HG03457 (cell line): ENCODE measurements around the gene SEL1L3.

Experiments
- ATAC-seq: cut with Tn5 transposase; IDR thresholded peaks from one replicate; pipeline ENCODE4 v1.9.1; 2021; ENCODE audit warnings: moderate number of reproducible peaks; ENCODE audit not compliant: unreplicated experiment

Gene SEL1L3

DNA sequence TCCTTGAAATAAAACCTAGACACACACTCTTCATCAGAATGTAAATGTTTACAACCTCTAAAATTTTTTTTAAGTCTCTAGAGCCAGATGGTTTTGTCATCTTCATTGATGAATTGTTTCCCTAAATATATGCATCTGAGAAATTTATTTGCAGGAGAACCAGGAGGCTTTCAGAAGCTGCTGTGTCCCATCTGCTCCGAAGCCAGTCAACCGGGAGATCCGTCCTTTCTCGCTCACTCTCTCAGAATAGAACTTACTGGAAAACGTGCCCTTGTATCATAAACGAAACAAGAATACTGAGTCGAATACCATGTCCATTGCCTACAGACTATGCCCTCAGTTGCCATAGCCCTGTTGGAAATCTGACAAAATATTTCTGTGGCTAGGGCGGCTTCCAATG lies 103.7 kb downstream of the SEL1L3 start:
- ATAC-seq = no peak

DNA sequence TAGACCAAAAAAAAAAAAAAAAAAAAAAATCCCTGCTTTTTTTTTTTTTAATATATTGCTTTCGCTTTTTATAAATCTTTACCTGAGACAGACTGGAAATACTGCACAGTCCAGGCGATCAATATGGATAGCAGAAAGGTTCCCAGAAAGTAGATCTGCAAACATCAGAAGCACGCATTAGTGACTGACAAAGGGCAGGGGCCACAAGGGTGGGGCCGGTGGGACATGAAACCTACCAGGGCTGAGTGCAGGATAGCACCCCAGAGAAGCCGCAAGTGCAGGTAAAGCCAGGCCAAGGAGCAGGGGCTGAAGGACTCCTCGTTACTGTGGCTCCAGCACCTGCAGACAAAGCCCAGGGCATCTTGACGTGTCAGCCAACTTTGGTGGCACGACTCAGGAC lies 105.3 kb downstream of the SEL1L3 start:
- ATAC-seq = no peak

DNA sequence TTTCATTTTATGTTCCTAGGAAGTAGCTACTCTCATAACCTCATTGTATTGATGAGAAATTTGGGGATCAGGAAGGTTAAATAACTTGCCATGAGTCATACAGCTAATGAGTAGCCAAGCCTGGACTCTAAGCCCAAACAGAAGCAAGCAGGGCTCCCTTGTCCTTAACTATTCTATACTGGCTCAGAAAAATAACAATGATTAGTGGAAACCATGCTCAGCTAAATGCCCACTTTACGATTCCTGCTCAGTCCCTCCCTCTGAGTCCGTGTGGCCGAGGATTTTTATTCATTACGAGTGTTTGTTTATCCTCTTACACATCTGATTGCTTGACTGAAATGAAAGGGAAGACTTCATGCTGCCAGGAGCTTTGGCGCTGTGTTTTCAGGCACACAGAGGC lies 106.3 kb downstream of the SEL1L3 start:
- no peak for ATAC-seq

DNA sequence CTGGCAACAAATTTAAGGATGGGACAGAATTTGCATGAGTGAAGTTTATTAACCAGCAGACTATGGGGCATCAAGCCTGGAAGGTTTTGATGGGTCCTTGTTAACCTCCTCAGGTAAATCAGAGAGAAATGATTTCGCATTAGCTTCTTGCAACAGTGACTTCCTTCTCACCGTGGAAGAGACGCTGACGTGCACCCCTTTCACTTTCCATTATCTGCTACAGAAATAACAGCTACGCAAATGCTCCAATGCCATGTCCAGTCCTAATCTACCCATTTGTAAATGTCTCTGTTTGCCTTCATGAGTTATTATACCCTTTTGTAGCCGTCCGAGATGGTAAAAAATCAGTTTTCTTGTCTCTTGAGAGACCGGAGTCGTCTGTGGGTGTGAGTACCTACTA lies 106.9 kb downstream of the SEL1L3 start:
- ATAC-seq = no peak

DNA sequence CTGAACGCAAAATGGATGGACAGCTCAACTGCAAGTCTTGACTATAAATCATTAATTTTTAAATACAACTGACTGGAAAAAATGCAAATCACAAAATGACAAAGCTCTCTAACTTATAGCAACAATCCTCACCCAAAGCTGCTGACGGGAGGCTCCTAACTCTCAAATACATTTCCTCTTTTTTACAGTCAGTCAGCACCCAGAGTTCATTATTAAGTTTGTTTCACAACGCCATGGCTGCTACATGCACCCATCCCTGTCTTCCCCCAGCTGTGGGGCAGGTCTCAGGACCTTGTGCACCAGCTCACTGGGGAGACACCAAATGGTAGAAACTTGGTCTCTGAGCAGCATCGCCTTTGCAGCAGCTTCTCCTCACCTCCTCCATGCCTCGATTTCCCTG lies 109.5 kb downstream of the SEL1L3 start:
- no peak for ATAC-seq

DNA sequence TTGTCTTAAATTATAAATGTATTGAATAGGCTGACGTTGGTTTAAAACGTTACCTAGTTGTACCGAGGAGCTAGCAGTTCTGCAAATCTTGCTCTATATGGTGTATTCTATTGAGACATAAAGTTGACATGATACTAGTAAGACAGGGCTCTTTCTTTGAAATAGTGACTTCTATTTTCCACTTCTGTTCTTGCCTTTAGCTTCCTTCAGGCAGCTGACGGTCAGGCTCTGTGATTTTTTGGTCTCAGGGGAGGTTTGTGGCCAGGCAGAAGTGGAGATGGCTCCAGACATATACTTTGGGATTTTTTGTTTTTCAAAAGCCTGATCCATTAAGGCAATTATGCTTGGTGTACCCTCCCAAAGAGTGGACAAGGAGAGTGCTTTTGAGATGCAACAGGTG lies 111.9 kb downstream of the SEL1L3 start:
- no peak for ATAC-seq

DNA sequence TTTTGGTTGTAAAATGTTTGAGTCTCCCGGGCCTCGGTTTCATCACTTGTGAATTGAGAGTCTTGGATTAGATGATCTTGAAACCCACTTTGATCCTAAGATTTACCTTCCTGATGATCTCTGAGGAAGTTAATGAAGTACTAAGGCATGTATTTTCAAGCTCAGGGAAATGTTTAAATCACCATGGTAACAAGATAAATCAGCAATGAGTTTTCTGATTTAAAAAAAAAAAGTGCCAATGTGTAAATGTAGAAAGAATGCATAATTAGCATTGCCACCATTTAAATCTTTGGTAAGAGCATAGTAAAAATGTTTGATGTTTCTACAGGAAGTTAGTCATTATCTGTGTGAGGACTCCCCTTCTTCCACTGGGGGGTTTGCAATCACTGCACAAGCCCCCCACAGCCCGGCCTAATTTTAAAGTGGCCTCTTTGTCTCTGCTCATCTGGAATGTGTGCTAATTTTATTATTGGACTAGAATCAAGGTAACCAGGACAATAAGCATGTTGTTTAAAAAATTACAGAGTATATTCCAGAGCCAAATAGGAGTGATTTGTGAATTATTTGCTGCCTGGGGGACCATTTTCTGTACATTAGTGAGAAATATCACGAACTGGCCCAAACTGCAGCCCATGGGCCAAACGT lies 113.5 kb downstream of the SEL1L3 start:
- no peak for ATAC-seq

DNA sequence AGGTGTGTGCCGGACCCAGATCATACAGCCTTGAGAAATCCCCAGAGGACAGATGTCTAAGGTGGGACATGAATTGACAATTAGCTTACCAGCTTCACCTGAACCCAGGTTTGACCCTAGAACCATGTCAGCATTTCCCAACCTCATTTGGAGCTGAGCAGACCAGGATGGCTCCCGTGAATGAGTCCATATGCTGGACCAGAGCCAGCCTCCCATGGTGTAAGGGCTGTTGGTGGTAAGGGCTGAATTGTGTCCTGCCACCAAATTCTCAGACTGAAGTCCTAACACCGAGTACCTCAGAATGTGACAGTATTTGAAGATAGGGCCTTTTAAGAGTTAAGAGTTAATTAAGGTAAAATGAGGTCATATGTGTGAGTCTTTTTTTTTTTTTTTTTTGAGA lies 118.8 kb downstream of the SEL1L3 start:
- ATAC-seq = no peak

DNA sequence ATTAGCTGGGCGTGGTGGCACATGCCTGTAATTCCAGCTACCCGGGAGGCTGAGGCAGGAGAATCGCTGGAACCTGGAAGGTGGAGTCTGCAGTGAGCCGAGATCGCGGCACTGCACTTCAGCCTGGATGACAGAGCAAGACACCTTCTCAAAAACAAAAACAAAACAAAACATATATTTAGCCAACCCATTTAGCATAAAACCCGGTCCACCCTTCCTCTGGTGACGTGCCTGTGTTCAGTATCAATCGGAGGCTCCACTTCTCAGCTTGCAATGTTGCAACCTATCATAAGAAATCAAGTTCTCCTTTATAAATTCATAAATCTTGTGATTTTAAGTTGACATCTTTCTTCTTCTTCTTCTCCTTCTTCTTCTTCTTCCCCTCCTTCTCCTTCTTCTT lies 133.2 kb downstream of the SEL1L3 start:
- ATAC-seq = no peak

DNA sequence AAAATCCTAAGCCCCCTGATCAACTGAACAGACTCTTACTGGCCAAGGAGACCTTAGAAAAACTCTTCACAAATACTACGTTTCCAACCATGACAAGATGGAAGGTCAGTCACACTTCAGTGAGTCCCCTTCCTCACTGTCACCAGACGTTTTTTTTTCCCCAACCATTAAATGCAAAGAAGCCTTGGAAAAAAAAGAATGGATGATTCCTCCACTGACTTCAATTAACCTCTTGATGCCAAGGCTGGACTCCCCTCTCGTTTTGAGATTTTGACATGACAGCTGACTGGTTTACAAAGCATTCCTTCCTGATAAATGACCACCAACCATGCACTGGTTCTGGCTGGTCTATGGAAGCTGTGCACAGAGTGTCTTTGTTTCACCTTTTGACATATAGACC lies 133.9 kb downstream of the SEL1L3 start:
- no peak for ATAC-seq

DNA sequence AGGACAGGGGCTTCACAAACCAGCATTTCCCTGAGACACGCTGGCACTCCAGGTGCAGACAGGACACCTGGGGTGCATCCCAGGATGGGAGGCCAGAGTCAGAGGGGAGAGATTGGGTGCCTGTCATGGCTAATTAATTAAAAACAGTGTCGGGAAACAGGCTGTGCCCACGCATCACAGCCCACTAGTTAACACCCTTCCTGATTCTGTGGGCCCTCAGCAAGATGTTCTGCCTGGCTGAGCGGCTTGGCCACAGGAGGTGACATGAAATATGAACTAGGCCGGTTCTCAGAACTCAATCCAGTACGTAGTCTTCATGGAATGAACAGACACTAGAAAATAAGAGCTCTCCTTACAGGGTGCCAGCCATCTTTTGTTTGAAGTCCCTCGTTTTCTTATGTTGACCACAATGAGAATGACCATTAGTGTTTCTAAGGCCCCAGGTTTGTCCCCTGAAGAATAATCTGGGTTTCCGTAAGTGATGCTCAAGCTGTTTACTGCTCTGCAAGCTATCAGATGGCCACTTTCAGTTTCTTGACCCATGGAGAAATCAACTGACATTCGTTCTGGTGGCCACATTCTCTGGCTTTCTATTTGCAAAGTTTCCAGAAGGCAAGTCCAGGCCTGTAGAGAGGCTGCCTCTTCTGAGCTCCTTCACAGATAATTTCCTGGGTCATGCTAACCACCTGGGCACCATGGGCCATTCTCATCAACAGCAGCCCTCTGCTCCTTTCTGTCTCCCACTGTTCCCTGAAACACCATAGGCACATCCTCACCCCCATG lies 134.9 kb downstream of the SEL1L3 start:
- ATAC-seq = no peak

DNA sequence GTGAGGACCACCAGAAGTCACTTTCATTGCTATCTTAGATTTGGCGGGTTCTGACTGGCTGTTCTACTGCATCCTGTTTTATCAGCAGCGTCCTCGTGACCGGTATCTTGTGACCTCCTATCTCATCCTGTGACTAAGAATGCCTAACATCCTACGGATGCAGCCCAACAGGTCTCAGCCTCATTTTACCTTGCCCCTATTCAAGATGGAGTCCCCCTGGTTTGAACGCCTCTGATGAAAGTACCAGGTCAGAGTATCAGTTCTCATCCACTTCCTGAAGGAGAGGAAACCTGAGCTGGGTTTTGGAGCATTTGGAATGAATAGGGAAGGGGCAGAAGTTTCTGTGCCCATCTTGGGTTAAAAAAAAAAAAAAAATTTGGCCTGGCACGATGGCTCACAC lies 136.9 kb downstream of the SEL1L3 start:
- ATAC-seq = no peak

DNA sequence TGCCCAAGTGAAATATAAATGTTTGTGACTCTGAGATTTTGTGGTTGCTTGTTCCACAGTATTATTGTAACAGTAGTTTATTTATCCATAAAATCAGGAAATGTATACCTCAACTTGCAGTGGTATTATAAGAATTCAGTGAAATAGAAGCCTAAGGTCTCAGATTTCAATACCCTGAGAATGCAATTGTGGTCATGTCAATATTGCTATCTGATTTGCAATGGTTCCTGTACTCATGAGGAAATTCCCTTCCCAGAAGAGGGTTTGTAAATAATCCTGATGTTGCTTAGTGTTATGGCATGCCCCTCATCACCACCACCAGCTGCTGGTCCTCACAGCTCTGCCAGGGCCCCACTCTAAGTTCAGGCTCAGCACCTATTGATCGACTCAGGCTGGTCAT lies 139.4 kb downstream of the SEL1L3 start:
- no peak for ATAC-seq

DNA sequence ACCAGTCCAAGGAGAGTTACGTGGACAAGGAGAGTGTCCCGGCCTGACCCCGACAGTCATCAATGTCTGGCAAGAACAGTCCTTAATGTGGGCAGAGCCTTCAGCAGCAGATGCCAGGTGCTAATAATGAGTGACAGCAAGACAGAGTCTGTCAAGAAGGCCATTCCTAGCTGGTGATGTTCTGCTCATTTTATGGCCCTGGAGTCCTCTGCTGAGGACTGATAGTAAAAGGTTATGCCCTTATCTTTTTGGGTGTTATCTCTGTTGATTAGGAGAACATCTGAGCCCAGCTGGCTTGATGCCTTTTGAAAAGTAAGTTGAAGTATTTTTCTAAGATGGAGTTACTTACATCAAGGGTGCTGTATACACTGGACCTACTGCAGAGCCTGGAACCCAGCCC lies 139.8 kb downstream of the SEL1L3 start:
- no peak for ATAC-seq

DNA sequence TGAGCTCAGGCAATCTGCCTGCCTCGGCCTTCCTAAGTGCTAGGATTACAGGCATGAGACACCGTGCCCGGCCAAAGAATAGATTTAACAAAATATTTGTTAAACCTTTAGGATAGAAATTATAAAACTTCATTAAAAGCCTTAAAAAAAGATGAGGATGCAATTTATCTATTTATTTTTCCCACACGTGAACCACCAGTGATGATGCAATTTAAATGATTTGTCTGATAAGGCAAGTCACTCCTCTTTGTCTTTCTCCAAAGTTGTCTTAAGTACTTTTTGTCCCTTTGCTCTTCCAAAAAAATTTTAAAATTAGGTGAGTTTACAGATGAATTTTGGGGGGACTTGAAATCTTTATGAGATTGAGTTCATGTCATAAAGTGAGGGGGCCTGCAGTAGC lies 149.0 kb downstream of the SEL1L3 start:
- no peak for ATAC-seq

DNA sequence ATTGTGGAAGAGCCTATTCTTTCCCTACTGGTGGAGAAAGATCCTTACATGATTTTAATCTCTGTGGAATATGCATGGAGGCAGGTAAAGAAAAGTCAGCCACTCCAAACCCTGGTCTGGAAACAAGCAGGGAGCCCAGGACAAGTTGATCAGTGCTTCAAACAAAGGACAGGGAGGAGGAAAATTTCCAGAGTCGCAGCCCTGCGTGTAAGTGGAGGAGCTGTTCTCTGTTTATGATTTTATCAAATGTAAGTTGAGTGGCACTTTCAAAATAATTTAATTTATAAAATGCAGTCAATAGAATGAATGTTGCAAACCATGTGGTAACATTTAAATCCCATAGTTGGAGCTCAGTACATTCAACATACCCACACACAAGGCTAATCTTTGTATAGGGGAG lies 150.2 kb downstream of the SEL1L3 start:
- no peak for ATAC-seq

DNA sequence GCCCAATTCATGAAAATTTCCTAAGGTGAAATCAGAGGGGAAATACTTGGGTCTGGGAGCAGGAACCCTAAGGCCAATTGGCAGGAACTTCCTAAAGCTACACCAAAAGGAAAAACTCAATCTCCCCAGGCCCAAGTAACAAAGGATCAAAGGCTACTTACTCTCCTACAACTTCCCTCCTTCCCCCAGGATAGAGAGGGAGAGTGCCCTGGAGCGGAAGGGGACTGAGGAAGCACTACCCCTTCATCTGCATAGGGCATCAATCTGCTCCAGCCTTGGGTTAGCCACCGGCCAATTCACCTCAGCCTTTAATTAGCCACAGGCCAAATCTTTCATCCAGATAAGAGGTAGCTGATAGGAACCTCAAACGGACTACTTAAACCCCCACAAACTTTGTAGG lies 152.2 kb downstream of the SEL1L3 start:
- ATAC-seq = no peak

DNA sequence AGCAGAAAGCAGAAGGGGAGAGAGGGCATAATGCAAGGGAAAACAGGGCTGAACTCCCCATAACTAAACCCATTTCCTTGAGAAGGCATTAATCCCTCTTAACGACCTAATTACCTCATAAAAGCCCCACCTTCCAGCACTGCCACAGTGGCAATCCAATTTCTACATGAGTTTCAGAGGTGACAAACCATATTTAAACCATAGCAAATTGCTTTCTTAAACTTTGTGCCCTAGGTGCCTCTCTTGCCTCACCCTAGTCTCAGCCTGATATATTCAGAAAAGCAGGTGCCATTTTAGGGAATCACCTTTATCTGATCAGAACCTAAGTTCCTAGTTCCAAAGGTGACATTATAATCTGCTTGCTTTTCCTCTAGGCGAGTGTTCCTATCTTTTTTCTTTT lies 158.3 kb downstream of the SEL1L3 start:
- no peak for ATAC-seq

DNA sequence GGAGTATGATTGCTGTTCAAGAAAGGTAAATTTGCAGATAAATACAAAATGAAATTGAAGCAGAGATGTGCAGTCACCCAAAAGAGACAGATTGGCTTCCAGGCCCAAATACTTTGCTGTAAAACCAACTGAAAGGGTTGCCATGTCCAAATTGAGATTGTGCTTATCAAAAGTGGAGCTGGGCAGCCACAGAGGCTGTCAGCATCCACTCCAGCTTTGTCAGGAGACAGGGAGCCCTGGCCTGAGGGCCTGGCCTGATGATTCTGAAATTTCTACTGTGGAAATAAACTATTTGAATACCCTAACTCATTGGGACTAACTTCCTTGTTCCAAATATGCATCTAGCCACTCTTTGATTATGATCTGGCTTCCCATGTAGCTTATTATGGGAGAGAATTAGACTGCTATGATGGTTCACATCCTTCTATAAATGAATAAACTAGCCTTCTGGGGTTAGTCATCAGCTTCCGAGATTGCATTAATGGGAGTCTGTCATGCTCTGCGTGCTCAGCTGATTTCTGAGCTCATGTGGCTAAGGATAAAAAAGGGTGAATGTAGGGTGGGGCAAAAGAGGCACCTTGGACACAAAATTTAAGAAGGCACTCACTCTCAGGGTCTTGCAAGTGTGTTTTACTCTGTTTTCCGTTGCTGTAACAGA lies 158.9 kb downstream of the SEL1L3 start:
- ATAC-seq = no peak

DNA sequence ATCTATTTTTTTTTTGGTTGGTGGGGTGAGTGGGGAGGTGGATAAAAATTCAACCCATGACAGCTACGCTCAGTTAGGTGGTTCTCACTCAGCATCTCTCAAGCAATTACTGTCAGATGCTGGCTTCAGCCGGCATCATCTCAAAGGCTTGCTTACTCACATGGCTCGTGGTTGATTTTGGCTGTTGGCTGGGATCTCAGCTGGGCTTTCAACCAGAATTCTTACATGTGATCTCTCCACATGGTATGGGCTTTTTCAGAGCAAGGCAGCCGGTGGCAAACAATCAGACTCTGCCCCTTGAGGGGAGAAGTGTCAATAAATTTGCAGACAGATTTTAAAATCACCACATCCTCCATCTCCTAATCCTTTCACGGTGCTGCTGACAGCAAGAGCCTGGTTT lies 159.9 kb downstream of the SEL1L3 start:
- ATAC-seq = no peak

DNA sequence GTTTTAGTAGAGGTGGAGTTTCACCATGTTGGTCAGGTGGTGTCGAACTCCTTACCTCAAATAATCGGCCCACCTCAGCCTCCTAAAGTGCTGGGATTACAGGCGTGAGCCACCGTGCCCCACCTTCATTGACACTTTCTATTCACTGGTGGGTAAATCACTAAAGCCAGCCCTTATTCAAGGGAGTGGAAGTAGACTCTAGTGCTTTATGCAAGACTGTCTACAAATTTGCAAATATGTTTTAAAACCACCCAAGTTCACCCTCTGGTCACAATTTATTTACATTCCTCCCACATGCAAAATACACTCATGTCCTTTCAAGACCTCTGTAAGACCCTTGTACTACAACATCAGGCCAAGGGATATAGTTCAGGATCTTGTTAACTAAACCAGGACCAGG lies 162.1 kb downstream of the SEL1L3 start:
- ATAC-seq = no peak

DNA sequence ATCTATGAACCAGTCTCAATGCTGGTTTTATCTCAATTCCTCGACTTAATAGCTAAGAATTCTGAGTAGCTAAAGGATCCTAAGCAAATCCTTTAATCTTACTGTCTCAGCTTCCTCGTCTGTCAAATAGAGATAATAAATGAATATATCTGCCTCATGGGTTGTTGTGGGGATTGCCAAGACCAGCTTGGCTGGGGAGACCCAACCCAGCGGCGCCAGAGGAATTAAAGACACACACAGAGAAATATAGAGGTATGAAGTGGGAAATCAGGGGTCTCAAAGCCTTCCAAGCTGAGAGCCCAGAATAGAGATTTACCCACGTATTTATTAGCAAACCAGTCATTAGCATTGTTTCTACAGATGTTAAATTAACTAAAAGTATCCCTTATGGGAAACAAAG lies 165.3 kb downstream of the SEL1L3 start:
- no peak for ATAC-seq
